NB4 (cell line): ENCODE data around the gene FAM89A.

ENCODE experiments used
- MYC ChIP-seq: IDR thresholded peaks from 2 replicates; pipeline ENCODE4 v1.6.1; 2011; ENCODE audit warnings: low read depth, low read length
- POLR2A ChIP-seq: IDR thresholded peaks from 2 replicates; pipeline ENCODE4 v1.6.1; 2011; ENCODE audit warnings: mild to moderate bottlenecking; ENCODE audit not compliant: insufficient read length; ENCODE audit errors: extremely low read depth
- TF ChIP-seq, protein P1 (sequence below): IDR thresholded peaks from one replicate; pipeline ENCODE4 v1.5.1; 2012; ENCODE audit warnings: low read depth, low read length

DNA sequence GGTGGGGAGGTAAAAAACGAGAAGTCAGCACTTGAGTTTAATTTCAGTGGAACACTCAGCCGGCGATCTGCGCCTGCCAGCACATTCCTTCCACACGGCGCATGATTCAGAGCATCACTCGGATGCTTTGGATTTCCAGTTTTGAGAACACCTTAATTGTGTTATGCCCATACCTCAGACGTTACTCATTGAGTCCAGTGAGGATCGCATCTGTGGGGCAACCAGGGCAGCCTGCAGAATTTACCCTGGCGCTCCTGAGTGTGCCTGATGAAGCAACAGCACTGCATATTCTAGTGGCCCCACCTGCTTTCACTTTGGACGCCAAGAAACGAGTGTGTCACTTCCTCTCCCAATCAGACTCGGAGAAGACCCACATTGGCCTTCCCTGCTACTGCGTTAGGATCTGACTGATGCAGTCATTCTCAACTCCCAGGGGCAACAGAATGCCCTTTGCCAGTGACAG is 19.9 kb downstream of the FAM89A start:
- TF ChIP-seq, protein P1, sequence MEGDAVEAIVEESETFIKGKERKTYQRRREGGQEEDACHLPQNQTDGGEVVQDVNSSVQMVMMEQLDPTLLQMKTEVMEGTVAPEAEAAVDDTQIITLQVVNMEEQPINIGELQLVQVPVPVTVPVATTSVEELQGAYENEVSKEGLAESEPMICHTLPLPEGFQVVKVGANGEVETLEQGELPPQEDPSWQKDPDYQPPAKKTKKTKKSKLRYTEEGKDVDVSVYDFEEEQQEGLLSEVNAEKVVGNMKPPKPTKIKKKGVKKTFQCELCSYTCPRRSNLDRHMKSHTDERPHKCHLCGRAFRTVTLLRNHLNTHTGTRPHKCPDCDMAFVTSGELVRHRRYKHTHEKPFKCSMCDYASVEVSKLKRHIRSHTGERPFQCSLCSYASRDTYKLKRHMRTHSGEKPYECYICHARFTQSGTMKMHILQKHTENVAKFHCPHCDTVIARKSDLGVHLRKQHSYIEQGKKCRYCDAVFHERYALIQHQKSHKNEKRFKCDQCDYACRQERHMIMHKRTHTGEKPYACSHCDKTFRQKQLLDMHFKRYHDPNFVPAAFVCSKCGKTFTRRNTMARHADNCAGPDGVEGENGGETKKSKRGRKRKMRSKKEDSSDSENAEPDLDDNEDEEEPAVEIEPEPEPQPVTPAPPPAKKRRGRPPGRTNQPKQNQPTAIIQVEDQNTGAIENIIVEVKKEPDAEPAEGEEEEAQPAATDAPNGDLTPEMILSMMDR, result no peak
- TF ChIP-seq MYC (no peak), POLR2A (no peak)
